GM04503 (cell line): ENCODE results near the gene LRRC37A3.
"Not testable (repeated sequence)": the region's sequence is repeated elsewhere in the genome, so short reads cannot be mapped to it uniquely, and the experiment has no call there.

ENCODE experiments used
- DNase-seq: peaks from one replicate; pipeline ENCODE4 v3.0.0-alpha.2; 2012; ENCODE audit warnings: low read depth

LRRC37A3 gene

GRCh38 chr17:64926430-64926829, 7.2 kb upstream of the LRRC37A3 start:
- DNase-seq = not testable (repeated sequence)

- DNase-seq = not testable (repeated sequence)
Observed at GRCh38 chr17:64925244-64925643, 6.0 kb upstream of the LRRC37A3 start.

- DNase-seq = not testable (repeated sequence)
Observed at GRCh38 chr17:64923051-64923568, 3.8 kb upstream of the LRRC37A3 start.

- DNase-seq = no peak
Observed at GRCh38 chr17:64920419-64921172, 1.3 kb upstream of the LRRC37A3 start.

GRCh38 chr17:64920026-64920418, 744 bp upstream of the LRRC37A3 start:
- peak; percentile 6 for DNase-seq

- DNase-seq = not testable (repeated sequence)
Observed at GRCh38 chr17:64918842-64919288, 413 bp downstream of the LRRC37A3 start.

- DNase-seq = not testable (repeated sequence)
Observed at GRCh38 chr17:64917540-64917939, 1.7 kb downstream of the LRRC37A3 start.

- DNase-seq = not testable (repeated sequence)
Observed at GRCh38 chr17:64915244-64915643, 4.0 kb downstream of the LRRC37A3 start.

GRCh38 chr17:64910191-64910514, 9.1 kb downstream of the LRRC37A3 start:
- not testable (repeated sequence) for DNase-seq

GRCh38 chr17:64909511-64910190, 9.6 kb downstream of the LRRC37A3 start:
- not testable (repeated sequence) for DNase-seq

- DNase-seq = not testable (repeated sequence)
Observed at GRCh38 chr17:64904069-64904468, 15.2 kb downstream of the LRRC37A3 start.

- not testable (repeated sequence) for DNase-seq
Observed at GRCh38 chr17:64897136-64897535, 22.1 kb downstream of the LRRC37A3 start.

- DNase-seq = not testable (repeated sequence)
Observed at GRCh38 chr17:64874210-64874609, 45.1 kb downstream of the LRRC37A3 start.

- not testable (repeated sequence) for DNase-seq
Observed at GRCh38 chr17:64847504-64848466, 71.5 kb downstream of the LRRC37A3 start.

- DNase-seq = not testable (repeated sequence)
Observed at GRCh38 chr17:64846892-64847291, 72.4 kb downstream of the LRRC37A3 start.

- not testable (repeated sequence) for DNase-seq
Observed at GRCh38 chr17:64843918-64844317, 75.4 kb downstream of the LRRC37A3 start.

GRCh38 chr17:64842900-64843299, 76.4 kb downstream of the LRRC37A3 start:
- DNase-seq = not testable (repeated sequence)

GRCh38 chr17:64840960-64841359, 78.3 kb downstream of the LRRC37A3 start:
- not testable (repeated sequence) for DNase-seq

- DNase-seq = not testable (repeated sequence)
Observed at GRCh38 chr17:64838513-64838912, 80.8 kb downstream of the LRRC37A3 start.

GRCh38 chr17:64837018-64837761, 82.1 kb downstream of the LRRC37A3 start:
- DNase-seq = not testable (repeated sequence)

GRCh38 chr17:64836623-64837017, 82.7 kb downstream of the LRRC37A3 start:
- DNase-seq = not testable (repeated sequence)
